BJ (cell line): Measurements from ENCODE around the gene ADGRV1. TPM values are rescaled to one million over a fixed set of nuclear protein-coding genes. Genes with fewer than 3 reads are reported as not detected.
"Not testable (repeated sequence)": the region's sequence is repeated elsewhere in the genome, so short reads cannot be mapped to it uniquely, and the experiment has no call there.

Experiments
- CTCF ChIA-PET: fragments of 350-600 bp; formaldehyde crosslinking; extraction: SDS; loops from one replicate; lab custom pipeline; 2021; ENCODE audit warnings: antibody characterized with exemption, inconsistent platforms; lab: Yijun Ruan, JAX
- POLR2A ChIA-PET: fragments of 300-600 bp; sonication (Branson Sonifier 250); formaldehyde crosslinking; extraction: SDS; loops from one replicate; lab custom pipeline; 2021; ENCODE audit warnings: antibody characterized with exemption; lab: Charles Lee
- DNase-seq: peaks from one replicate; pipeline ENCODE4 v3.0.0-alpha.2; 2011; ENCODE audit warnings: low read depth
- H3K27me3 ChIP-seq: 2 replicates; pipeline ENCODE4 v1.6.0; 2011; ENCODE audit warnings: low read length; ENCODE audit not compliant: control insufficient read depth, insufficient read depth
- H3K36me3 ChIP-seq: 2 replicates; pipeline ENCODE4 v1.5.1; 2011; ENCODE audit warnings: low read length; ENCODE audit not compliant: control insufficient read depth, insufficient read depth
- H3K4me3 ChIP-seq: 2 replicates; pipeline ENCODE4 v1.5.1; 2011; ENCODE audit warnings: low read depth, mild to moderate bottlenecking, control low read depth, low read length
- polyA plus RNA-seq: library from polyadenylated mRNA; depleted of rRNA; stranded (reverse); fragments of >200 nt; gene quantifications from 2 replicates; pipeline ENCODE4 v1.2.3, GENCODE V29; 2011
- TF ChIP-seq, protein P1 (sequence below): IDR thresholded peaks from 2 replicates; pipeline ENCODE4 v1.5.1; 2011; ENCODE audit warnings: low read depth, mild to moderate bottlenecking, control low read depth, inconsistent platforms, low read length, moderate library complexity; ENCODE audit not compliant: insufficient read depth

ADGRV1 gene
- polyA plus RNA-seq, 1 experiment = 0.15 TPM

- POLR2A ChIA-PET = no interaction called here
- CTCF ChIA-PET = interaction anchor here (2.0 kb wide), 1 partner anchor 10 kb away, joined by 6 read pairs; no protein-coding TSS in a partner anchor
- H3K27me3 ChIP-seq = no peaks in the 10 kb centered on the region
- no peaks in the 10 kb centered on the region for H3K36me3 ChIP-seq
- no peak for DNase-seq
- TF ChIP-seq, protein P1, sequence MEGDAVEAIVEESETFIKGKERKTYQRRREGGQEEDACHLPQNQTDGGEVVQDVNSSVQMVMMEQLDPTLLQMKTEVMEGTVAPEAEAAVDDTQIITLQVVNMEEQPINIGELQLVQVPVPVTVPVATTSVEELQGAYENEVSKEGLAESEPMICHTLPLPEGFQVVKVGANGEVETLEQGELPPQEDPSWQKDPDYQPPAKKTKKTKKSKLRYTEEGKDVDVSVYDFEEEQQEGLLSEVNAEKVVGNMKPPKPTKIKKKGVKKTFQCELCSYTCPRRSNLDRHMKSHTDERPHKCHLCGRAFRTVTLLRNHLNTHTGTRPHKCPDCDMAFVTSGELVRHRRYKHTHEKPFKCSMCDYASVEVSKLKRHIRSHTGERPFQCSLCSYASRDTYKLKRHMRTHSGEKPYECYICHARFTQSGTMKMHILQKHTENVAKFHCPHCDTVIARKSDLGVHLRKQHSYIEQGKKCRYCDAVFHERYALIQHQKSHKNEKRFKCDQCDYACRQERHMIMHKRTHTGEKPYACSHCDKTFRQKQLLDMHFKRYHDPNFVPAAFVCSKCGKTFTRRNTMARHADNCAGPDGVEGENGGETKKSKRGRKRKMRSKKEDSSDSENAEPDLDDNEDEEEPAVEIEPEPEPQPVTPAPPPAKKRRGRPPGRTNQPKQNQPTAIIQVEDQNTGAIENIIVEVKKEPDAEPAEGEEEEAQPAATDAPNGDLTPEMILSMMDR = no peak
- no peak overlapping the region for H3K4me3 ChIP-seq
Observed at GRCh38 chr5:90921418-90921973, 362.9 kb downstream of the ADGRV1 start.

DNA sequence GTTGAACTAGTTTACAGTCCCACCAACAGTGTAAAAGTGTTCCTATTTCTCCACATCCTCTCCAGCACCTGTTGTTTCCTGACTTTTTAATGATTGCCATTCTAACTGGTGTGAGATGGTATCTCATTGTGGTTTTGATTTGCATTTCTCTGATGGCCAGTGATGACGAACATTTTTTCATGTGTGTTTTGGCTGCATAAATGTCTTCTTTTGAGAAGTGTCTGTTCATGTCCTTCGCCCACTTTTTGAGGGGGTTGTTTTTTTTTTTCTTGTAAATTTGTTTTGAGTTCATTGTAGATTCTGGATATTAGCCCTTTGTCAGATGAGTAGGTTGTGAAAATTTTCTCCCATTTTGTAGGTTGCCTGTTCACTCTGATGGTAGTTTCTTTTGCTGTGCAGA, 365.6 kb downstream of the ADGRV1 start:
- CTCF ChIA-PET, POLR2A ChIA-PET: not testable (repeated sequence)

GRCh38 chr5:90929013-90929839, 370.6 kb downstream of the ADGRV1 start:
- CTCF ChIA-PET = interaction anchor here (2.9 kb wide), 1 partner anchor 456 kb away, joined by 12 read pairs; no protein-coding TSS in a partner anchor
- POLR2A ChIA-PET, H3K27me3 ChIP-seq, H3K4me3 ChIP-seq, H3K36me3 ChIP-seq, DNase-seq: not testable (repeated sequence)

More for the DNA sequence above, 365.6 kb downstream of the ADGRV1 start:
- not testable (repeated sequence) for DNase-seq, H3K36me3 ChIP-seq, H3K27me3 ChIP-seq, H3K4me3 ChIP-seq

GRCh38 chr5:90930062-90930461, 371.5 kb downstream of the ADGRV1 start:
- POLR2A ChIA-PET = no interaction called here
- CTCF ChIA-PET = interaction anchor here (2.9 kb wide), 1 partner anchor 455 kb away, joined by 12 read pairs; no protein-coding TSS in a partner anchor
- no peaks in the 10 kb centered on the region for H3K27me3 ChIP-seq
- TF ChIP-seq, protein P1 = no peak
- H3K4me3 ChIP-seq = no peak overlapping the region
- H3K36me3 ChIP-seq = no peaks in the 10 kb centered on the region
- DNase-seq = no peak

- TF ChIP-seq, protein P1 = no peak
- POLR2A ChIA-PET = no interaction called here
- H3K36me3 ChIP-seq = no peaks in the 10 kb centered on the region
- H3K4me3 ChIP-seq = no peak overlapping the region
- DNase-seq = no peak
- CTCF ChIA-PET = interaction anchor here (0.9 to 5.9 kb wide), 7 partner anchors 8 to 489 kb away, joined by 3 to 106 read pairs (median 6); partner anchors contain the start of gene ARRDC3
- H3K27me3 ChIP-seq = no peaks in the 10 kb centered on the region
Observed at GRCh38 chr5:90930756-90931431, 372.3 kb downstream of the ADGRV1 start.
